ENCODE results near the gene TSEN2.

GRCh38 chr3:12451960-12452359 lies 32.3 kb upstream of the TSEN2 start:
- no peak for TF ChIP-seq CTCF (IDR thresholded peaks at IDR 0.05)
- TF ChIP-seq POLR2A (IDR thresholded peaks at IDR 0.05): no peak
